Ramos (cell line): ENCODE data around the gene NINL.
"Not testable (repeated sequence)": the region's sequence is repeated elsewhere in the genome, so short reads cannot be mapped to it uniquely, and the experiment has no call there.

Source experiments
- in situ Hi-C: fragments of 300-500 bp; cut with MboI; formaldehyde crosslinking; loops from one replicate; pipeline ENCODE4 v1.14.3; 2022; ENCODE audit warnings: low sequenced_read_pairs; ENCODE audit not compliant: unreplicated experiment

The NINL gene

GRCh38 chr20:25561771-25562170, 23.6 kb downstream of the NINL start:
- in situ Hi-C loops, result not testable (repeated sequence)

- in situ Hi-C loops, result no loop called here
These were observed 31.5 kb downstream of the NINL start for GRCh38 chr20:25553819-25554296.

- in situ Hi-C loops, result no loop called here
These were observed 32.4 kb downstream of the NINL start for GRCh38 chr20:25552977-25553376.

GRCh38 chr20:25551413-25552215, 33.7 kb downstream of the NINL start:
- in situ Hi-C loops, result no loop called here

GRCh38 chr20:25550645-25551337, 34.5 kb downstream of the NINL start:
- in situ Hi-C loops, result not testable (repeated sequence)

- in situ Hi-C loops, result no loop called here
These were observed 35.4 kb downstream of the NINL start for GRCh38 chr20:25549843-25550477.

- in situ Hi-C loops, result no loop called here
These were observed 36.1 kb downstream of the NINL start for GRCh38 chr20:25549172-25549773.

GRCh38 chr20:25548613-25549086, 36.7 kb downstream of the NINL start:
- in situ Hi-C loops, result no loop called here

- in situ Hi-C loops, result no loop called here
These were observed 37.3 kb downstream of the NINL start for GRCh38 chr20:25547999-25548398.

GRCh38 chr20:25547063-25547462, 38.3 kb downstream of the NINL start:
- in situ Hi-C loops, result no loop called here

- in situ Hi-C loops, result no loop called here
These were observed 39.3 kb downstream of the NINL start for GRCh38 chr20:25546048-25546447.

GRCh38 chr20:25545171-25545570, 40.2 kb downstream of the NINL start:
- in situ Hi-C loops, result no loop called here

GRCh38 chr20:25544734-25545133, 40.6 kb downstream of the NINL start:
- in situ Hi-C loops, result no loop called here

GRCh38 chr20:25544311-25544710, 41.0 kb downstream of the NINL start:
- in situ Hi-C loops, result no loop called here

- in situ Hi-C loops, result no loop called here
These were observed 42.3 kb downstream of the NINL start for GRCh38 chr20:25543068-25543467.

- in situ Hi-C loops, result no loop called here
These were observed 43.7 kb downstream of the NINL start for GRCh38 chr20:25541676-25542075.

GRCh38 chr20:25539742-25540672, 45.3 kb downstream of the NINL start:
- in situ Hi-C loops, result no loop called here

- in situ Hi-C loops, result no loop called here
These were observed 46.3 kb downstream of the NINL start for GRCh38 chr20:25538838-25539665.

- in situ Hi-C loops, result no loop called here
These were observed 47.4 kb downstream of the NINL start for GRCh38 chr20:25537890-25538289.
